Measurements from ENCODE around the gene FAM131A. TPM values are rescaled to one million over a fixed set of nuclear protein-coding genes. Genes with fewer than 3 reads are reported as not detected.
A peak's percentile ranks its signal among the peaks of the same experiment; 100 is the strongest.

FAM131A gene
- total and polyA plus RNA-seq, 10 of the 15 experiments (the other 5 are each of a cell fraction or from before 2014, with no cell fraction given): 0.31 to 4.5 (median 1.5) TPM

- in situ Hi-C loops (cut with MboI): no loop called here
- Histone ChIP-seq H3K36me3 (ENCODE audit: control insufficient read depth in 2 of 2, insufficient read depth in 2 of 2, low read length in 1 of 2) (peaks cover 68 to 76% of the 10 kb centered on the region in 2 experiments), H4K20me1 (ENCODE audit: control insufficient read depth, insufficient read depth) (no peaks in the 10 kb centered on the region; the same call in none of the 2 replicates), H3K9ac (ENCODE audit: control insufficient read depth, insufficient read depth, low read length) (no peak overlapping the region), H3K9me3 (replicated peaks; ENCODE audit: control insufficient read depth, insufficient read depth, low read length) (no peaks in the 10 kb centered on the region), H2AFZ (ENCODE audit: control insufficient read depth, low read depth, low read length) (no peak overlapping the region), H3K4me3 (no peak overlapping the region), H3K27ac (ENCODE audit: control insufficient read depth, insufficient read depth) (no peak overlapping the region), H3K27me3 (replicated peaks in 1 of 2; ENCODE audit: control insufficient read depth in 2 of 2, insufficient read depth in 2 of 2, low read length in 1 of 2) (no peaks in the 10 kb centered on the region), H3K4me2 (ENCODE audit: control insufficient read depth, insufficient read depth) (no peak overlapping the region), H3K4me1 (ENCODE audit: control insufficient read depth, insufficient read depth, low read length) (no peaks in the 10 kb centered on the region; the same call in 1 of the 2 replicates), H3K79me2 (ENCODE audit: control insufficient read depth, insufficient read depth, low read length) (peaks cover 25% of the 10 kb centered on the region)
- DNase-seq (ENCODE audit: low read depth, low spot score): no peak
- 0 out of 2 replicates have a peak, but pooled peaks have one; percentile 41 for TF ChIP-seq POLR2AphosphoS5 (IDR thresholded peaks at IDR 0.05; ENCODE audit: low read length)
- no peak for TF ChIP-seq SMAD5 (IDR thresholded peaks at IDR 0.05; ENCODE audit: low read depth)
- peak; percentile 43; the same call in 1 of the 2 replicates for TF ChIP-seq POLR2A (IDR thresholded peaks at IDR 0.05; ENCODE audit: low read depth, low read length)
- no peak for TF ChIP-seq LARP7 (IDR thresholded peaks at IDR 0.05)
- CTCF ChIA-PET: no interaction called here
- SMC1A ChIA-PET (ENCODE audit: uncharacterized antibody, unreplicated experiment): interaction anchor here (0.6 kb wide), 1 partner anchor 229 kb away, joined by 3 read pairs; no protein-coding TSS in a partner anchor
- POLR2A ChIA-PET: no interaction called here
- FAIRE-seq: no peak
- BruUV-seq (replicated peaks): TSS peak; percentile 41
- RAD21 ChIA-PET (ENCODE audit: unreplicated experiment): no interaction called here
- WGBS (ENCODE audit: insufficient coverage, insufficient replicate concordance, low lambda C conversion rate, missing lambda C conversion rate): 91% methylated on average over 20 of the region's 20 CpGs
- intact Hi-C loops (cut with micrococcal nuclease; ENCODE audit: unreplicated experiment): no loop called here
- no peak for ATAC-seq
Observed at GRCh38 chr3:184322731-184323487, 14.5 kb upstream of the FAM131A start.

GRCh38 chr3:184323696-184324095, 13.7 kb upstream of the FAM131A start:
- ChIA-PET SMC1A (ENCODE audit: uncharacterized antibody, unreplicated experiment) (interaction anchor here (0.6 kb wide), 1 partner anchor 229 kb away, joined by 3 read pairs; no protein-coding TSS in a partner anchor), POLR2A (no interaction called here), RAD21 (ENCODE audit: unreplicated experiment) (no interaction called here), CTCF (no interaction called here)
- Histone ChIP-seq H3K9me3 (replicated peaks; ENCODE audit: control insufficient read depth, insufficient read depth, low read length) (no peaks in the 10 kb centered on the region), H2AFZ (ENCODE audit: control insufficient read depth, low read depth, low read length) (no peak overlapping the region), H3K27me3 (replicated peaks in 1 of 2; ENCODE audit: control insufficient read depth in 2 of 2, insufficient read depth in 2 of 2, low read length in 1 of 2) (no peaks in the 10 kb centered on the region), H4K20me1 (ENCODE audit: control insufficient read depth, insufficient read depth) (no peaks in the 10 kb centered on the region; the same call in none of the 2 replicates), H3K9ac (ENCODE audit: control insufficient read depth, insufficient read depth, low read length) (no peak overlapping the region), H3K4me3 (no peak overlapping the region), H3K4me1 (ENCODE audit: control insufficient read depth, insufficient read depth, low read length) (no peaks in the 10 kb centered on the region; the same call in 1 of the 2 replicates), H3K27ac (ENCODE audit: control insufficient read depth, insufficient read depth) (no peak overlapping the region), H3K79me2 (ENCODE audit: control insufficient read depth, insufficient read depth, low read length) (peaks cover 18% of the 10 kb centered on the region), H3K4me2 (ENCODE audit: control insufficient read depth, insufficient read depth) (no peak overlapping the region), H3K36me3 (ENCODE audit: control insufficient read depth in 2 of 2, insufficient read depth in 2 of 2, low read length in 1 of 2) (peaks cover 71 to 78% of the 10 kb centered on the region in 2 experiments)
- in situ Hi-C loops (cut with MboI): no loop called here
- DNase-seq (ENCODE audit: low read depth, low spot score): no peak
- no peak for ATAC-seq
- no peak for FAIRE-seq
- 98% methylated on average over 8 of the region's 8 CpGs for WGBS (ENCODE audit: insufficient coverage, insufficient replicate concordance, low lambda C conversion rate, missing lambda C conversion rate)
- intact Hi-C loops (cut with micrococcal nuclease; ENCODE audit: unreplicated experiment): no loop called here
- BruUV-seq (replicated peaks): no TSS peak
- TF ChIP-seq RAD51 (IDR thresholded peaks at IDR 0.05) (no peak), NRF1 (conservative IDR thresholded peaks at IDR 0.05; ENCODE audit: low read depth, low read length) (no peak), ZBTB4 (CRISPR knock-in tag; IDR thresholded peaks at IDR 0.05) (no peak), CREM (IDR thresholded peaks at IDR 0.05; ENCODE audit: low read depth) (no peak), ZZZ3 (IDR thresholded peaks at IDR 0.05; ENCODE audit: control insufficient read depth, insufficient read length, low read depth) (no peak), ZNF24 (IDR thresholded peaks at IDR 0.05) (no peak)
- TF ChIP-seq, protein P1, sequence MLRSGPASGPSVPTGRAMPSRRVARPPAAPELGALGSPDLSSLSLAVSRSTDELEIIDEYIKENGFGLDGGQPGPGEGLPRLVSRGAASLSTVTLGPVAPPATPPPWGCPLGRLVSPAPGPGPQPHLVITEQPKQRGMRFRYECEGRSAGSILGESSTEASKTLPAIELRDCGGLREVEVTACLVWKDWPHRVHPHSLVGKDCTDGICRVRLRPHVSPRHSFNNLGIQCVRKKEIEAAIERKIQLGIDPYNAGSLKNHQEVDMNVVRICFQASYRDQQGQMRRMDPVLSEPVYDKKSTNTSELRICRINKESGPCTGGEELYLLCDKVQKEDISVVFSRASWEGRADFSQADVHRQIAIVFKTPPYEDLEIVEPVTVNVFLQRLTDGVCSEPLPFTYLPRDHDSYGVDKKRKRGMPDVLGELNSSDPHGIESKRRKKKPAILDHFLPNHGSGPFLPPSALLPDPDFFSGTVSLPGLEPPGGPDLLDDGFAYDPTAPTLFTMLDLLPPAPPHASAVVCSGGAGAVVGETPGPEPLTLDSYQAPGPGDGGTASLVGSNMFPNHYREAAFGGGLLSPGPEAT (IDR thresholded peaks at IDR 0.05; ENCODE audit: low read depth): no peak
- TF ChIP-seq, protein P2, sequence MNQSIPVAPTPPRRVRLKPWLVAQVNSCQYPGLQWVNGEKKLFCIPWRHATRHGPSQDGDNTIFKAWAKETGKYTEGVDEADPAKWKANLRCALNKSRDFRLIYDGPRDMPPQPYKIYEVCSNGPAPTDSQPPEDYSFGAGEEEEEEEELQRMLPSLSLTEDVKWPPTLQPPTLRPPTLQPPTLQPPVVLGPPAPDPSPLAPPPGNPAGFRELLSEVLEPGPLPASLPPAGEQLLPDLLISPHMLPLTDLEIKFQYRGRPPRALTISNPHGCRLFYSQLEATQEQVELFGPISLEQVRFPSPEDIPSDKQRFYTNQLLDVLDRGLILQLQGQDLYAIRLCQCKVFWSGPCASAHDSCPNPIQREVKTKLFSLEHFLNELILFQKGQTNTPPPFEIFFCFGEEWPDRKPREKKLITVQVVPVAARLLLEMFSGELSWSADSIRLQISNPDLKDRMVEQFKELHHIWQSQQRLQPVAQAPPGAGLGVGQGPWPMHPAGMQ (IDR thresholded peaks at IDR 0.05; ENCODE audit: borderline replicate concordance): no peak
